GM12865 (cell line): ENCODE results near the gene C5orf15.
A peak's percentile ranks its signal among the peaks of the same experiment; 100 is the strongest.
"Not testable (repeated sequence)": the region's sequence is repeated elsewhere in the genome, so short reads cannot be mapped to it uniquely, and the experiment has no call there.

Source experiments
- DNase-seq: peaks from one replicate; pipeline ENCODE4 v3.0.0; 2010; ENCODE audit warnings: low read depth
- H3K4me3 ChIP-seq: 2 replicates; pipeline ENCODE4 v1.5.1; 2011; ENCODE audit warnings: mild to moderate bottlenecking, low read depth, low read length, control low read depth
- CTCF ChIP-seq: IDR thresholded peaks from 2 replicates; pipeline ENCODE4 v1.5.1; 2011; ENCODE audit warnings: low read length, control low read depth, low read depth, inconsistent platforms; ENCODE audit not compliant: insufficient read depth; ENCODE audit errors: missing control alignments

Gene C5orf15

GRCh38 chr5:133943475-133943817 lies 25.0 kb downstream of the C5orf15 start:
- no peak for TF ChIP-seq CTCF
- DNase-seq, result no peak
- H3K4me3 ChIP-seq, result no peak overlapping the region

- H3K4me3 ChIP-seq, result no peak overlapping the region
- no peak for TF ChIP-seq CTCF
- no peak for DNase-seq
Observed at GRCh38 chr5:133942614-133943474, 25.6 kb downstream of the C5orf15 start.

- no peak overlapping the region for H3K4me3 ChIP-seq
- no peak for DNase-seq
- TF ChIP-seq CTCF, result no peak
Observed at GRCh38 chr5:133941456-133942196, 26.8 kb downstream of the C5orf15 start.

GRCh38 chr5:133939668-133940067 lies 28.8 kb downstream of the C5orf15 start:
- TF ChIP-seq CTCF, result no peak
- H3K4me3 ChIP-seq, result no peak overlapping the region
- peak; percentile 33 for DNase-seq

- no peak overlapping the region for H3K4me3 ChIP-seq
- peak; percentile 72 for DNase-seq
- TF ChIP-seq CTCF, result no peak
Observed at GRCh38 chr5:133938929-133939328, 29.5 kb downstream of the C5orf15 start.

- H3K4me3 ChIP-seq, result no peak overlapping the region
- TF ChIP-seq CTCF, result no peak
- DNase-seq, result peak; percentile 33
Observed at GRCh38 chr5:133938039-133938821, 30.2 kb downstream of the C5orf15 start.

GRCh38 chr5:133937628-133938027 lies 30.8 kb downstream of the C5orf15 start:
- DNase-seq, H3K4me3 ChIP-seq: not testable (repeated sequence)
